Measurements from ENCODE around the gene PLCH2.
"Not testable (repeated sequence)": the region's sequence is repeated elsewhere in the genome, so short reads cannot be mapped to it uniquely, and the experiment has no call there.

PLCH2 gene

DNA sequence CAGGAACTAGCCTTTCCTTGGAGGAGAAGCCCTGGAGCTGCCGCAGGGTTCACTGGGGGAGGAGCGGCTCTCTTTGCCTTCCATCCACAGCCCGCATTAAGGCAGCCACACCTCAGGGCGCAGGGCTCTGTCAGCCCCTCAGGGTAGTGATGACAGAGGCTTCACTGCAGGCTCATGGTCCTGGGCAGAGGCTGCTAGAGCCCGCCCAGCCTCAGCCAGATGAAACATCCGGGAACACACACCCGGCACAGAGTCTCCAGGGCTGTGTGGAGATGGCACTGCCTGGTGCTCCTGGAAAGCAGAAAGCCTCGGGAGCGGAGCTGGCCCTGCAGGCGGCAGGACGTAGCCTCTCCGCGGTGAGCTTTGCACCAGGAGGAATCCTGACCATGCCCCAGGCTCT lies 34.3 kb upstream of the PLCH2 start:
- no peak for DNase-seq

DNA sequence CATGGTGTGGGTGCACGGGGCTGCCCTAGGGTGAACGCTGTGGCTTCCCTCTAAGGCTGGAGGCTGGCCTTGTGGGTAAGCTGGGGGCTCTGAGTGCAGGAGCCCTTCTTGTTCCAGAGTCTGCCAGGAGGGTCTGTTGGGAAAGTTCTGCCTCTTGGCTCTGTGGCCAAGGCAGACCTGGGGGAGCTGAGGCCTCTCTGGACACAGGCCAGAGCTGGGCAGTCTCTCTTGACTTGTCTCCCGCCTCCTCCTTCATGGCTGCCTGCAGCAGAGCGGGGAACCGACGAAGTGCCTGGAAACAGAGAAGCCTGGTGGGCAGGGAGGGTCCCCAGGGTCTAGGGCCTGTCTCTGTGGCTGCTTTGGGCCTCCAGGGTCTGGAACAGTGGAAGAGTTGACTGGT lies 33.4 kb upstream of the PLCH2 start:
- no peak for DNase-seq

DNA sequence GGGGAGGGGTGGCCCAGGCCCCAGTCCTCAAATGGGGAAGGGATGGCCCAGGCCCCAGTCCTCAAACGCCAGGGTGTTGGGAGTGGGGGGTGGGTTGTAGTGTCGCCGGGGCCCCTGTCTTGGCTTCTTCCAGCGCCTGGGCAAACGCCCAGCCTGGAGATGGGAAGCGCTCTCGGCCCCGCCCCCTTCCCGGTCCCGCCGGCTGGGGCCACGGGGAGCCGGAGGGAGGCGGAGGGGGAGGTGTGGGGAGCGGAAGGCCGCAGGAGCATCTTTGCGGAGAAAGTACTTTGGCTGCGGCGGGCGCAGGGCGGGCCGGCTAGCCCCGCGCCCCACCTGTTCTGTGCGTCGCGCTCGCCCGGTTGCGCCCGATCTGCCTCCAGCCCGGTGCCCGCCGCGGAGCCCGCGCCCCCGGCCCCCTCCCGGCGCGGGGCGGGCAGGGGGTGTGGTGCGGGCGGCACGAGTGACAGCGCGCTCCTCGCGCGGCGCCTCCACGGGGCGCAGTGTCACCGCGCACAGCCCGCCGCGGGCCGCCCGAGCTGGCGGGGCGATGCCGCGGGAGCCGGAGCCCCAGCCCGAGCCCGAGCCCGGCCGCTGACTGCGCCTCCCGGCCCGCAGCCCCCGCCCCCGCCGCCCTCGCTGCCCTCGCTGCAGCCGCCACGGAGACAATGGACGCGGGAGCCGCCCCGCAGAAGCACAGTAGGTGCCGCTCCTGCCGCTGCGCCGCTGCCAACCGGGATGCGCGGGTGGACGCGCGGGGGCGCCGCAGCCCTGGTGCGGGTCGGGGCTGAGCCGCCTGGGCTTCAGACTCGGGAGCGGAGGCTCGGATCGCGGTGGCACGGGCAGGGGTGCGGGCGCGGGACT lies 32.6 kb upstream of the PLCH2 start:
- no peak for DNase-seq

DNA sequence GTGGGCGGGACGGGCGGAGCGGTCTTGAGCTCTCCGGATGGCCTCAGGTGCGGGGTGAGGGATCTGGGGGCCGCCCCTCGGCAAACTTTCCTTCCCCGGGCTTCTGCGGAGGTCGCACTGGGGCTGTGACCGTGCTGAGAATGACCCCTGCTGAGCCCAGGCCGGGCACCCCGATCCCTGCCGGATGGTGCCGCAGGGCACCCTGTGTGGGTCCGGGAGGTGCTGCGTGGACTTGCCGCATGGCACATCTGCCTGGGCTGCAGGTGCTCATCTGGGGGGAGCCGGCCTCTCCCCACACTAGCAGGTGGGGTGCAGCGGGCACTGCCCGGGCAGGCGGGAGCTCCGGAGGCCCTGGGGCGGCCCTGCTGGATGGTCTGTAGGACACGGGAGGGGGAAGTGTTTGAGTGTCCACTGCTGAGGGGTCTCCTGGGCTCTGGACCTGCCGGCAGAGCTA lies 31.9 kb upstream of the PLCH2 start:
- no peak for DNase-seq

DNA sequence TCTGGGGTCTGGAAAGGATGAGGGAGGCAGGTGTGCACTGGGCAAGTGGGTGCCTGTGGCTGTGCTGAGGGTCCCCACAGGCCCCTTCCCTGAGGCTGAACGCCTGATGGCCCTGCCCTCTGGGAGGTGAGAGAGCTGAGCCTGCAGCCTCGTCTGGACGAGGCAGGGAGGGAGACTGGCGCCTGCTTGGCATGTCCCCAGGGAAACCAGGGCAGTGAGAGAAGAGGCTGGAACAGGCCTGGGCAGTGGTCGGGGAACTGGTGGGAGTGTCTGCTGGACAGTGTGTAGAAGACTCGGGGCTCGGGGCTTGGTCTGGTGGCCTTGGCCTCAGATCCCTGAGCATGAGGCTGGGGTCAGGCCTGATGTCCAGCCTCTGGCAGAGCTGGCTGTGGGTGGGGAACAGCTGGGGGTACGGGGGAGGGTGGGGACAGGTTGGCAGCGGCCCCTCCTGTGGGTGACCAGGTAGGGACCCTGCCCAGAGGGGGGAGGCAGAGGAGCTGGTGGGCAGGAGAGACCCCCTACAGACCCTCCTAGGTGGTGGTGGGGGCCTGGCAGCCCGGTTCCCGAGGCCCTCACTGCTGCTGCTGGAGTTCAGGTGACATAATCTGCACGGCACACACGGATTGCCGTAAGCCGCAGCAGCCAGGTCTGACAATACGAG lies 30.8 kb upstream of the PLCH2 start:
- DNase-seq = no peak

DNA sequence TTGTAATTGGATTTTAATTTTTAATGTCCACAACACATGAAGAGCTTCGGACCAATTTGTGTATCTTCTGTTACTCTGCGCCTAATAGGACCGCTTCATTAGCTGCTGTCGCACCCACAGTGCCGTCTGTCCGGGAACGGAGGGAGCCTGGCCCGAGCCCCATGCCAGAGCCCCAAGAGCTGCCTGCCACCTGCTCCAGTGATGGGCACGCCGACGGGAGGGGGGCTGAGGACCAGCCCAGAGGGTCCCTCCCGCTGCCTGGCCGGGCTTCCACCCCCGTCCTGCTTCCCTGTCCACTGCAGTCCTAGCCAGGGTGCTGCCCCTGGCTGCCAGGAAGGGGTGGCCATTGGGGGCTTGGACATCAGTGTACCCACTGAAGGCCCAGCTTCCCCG lies 30.3 kb upstream of the PLCH2 start:
- no peak for DNase-seq

DNA sequence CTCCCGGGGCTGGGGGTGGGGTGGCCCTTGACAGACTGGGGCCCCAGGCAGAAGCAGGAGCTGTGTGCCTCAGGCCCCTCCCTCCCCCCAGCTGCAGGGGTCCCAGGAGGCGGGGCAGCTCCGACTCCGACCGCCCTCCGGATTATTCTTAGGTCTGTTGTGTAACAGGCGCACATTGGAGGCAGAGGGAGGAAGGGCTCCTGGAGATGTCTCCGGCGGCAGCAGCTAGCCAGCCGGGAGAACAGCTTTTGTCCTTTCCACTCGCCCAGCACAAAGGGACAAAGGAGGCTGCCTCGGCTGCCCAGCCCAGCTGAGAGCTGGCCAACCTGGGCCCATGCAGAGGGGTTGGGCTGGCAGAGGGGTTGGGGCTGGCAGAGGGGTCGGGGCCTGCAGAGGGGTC lies 29.7 kb upstream of the PLCH2 start:
- no peak for DNase-seq

DNA sequence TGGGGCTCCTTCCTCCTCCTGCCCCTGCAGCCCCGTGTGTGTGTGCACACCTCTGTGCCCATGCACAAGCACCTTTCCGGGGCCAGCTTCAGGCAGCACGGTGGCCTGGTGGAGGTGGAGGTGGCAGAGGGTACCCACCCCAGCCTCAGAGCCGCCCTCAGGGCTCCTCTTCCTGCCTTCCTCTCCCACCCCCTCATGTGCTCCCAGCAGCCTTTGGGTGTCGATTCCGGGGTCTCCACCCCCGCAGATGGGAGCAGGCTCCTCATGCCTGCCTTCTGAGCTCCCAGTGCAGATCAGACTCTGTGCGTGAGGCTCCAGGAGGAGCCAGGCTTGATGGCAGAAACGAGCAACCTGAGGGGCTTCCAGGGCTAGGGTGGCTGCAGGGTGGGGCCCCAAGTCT lies 29.2 kb upstream of the PLCH2 start:
- DNase-seq = no peak

DNA sequence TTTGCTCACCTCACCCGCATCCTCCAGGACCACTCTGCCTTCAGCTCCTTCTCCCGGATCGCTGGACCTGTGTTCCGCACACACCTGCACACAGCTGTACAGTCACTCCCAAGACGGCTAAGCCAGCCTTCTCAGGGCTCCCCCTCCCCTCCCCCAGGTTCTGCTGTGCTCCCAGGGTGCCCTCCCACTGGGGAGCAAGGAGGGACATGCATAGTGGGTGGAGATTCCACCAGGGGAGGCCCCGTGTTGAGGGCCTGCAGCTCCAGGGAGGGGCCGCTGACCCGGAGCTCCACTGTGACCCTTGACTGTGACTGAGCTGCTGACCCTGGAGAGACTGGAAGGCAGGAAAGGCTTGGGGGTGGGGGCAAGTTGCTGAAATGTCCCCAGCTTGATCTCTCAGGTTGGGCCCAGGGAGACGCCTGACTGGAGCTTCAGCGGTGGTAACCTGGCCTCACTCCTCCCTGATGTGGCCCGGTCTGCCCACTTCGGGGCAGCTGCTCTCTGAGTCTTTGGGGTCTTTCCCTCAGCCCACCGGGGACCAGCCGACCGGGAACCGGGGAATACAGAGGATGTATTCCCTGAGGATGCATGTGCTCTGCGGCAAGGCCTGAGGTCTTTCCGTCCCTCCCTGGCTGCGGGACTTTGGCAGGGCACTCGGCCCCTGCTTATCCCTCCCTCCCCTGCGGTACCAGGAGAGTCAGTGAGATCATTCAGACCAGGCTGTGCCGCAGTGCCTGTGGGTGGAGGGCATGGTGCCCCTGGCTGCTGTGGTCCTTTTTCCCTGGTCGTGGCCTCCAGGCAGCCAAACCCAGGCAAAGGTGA lies 28.6 kb upstream of the PLCH2 start:
- DNase-seq = no peak

DNA sequence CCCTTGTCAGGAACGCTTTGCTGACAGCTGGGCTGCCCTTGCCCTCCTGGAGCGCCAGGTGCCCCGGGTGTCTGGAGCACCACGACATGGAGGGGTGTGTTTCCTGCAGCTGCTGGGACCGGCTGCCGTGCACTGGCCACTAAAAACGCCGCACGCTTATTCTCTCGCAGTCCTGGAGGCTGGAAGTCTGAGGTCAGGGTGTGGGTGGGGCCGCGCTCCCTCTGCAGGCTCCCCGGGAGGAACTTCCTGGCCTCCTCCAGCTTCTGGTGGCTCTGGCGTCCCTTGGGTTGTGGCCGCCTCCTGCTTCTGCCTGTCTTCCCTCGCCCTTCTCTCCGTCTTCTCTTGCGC lies 28.0 kb upstream of the PLCH2 start:
- no peak for DNase-seq

DNA sequence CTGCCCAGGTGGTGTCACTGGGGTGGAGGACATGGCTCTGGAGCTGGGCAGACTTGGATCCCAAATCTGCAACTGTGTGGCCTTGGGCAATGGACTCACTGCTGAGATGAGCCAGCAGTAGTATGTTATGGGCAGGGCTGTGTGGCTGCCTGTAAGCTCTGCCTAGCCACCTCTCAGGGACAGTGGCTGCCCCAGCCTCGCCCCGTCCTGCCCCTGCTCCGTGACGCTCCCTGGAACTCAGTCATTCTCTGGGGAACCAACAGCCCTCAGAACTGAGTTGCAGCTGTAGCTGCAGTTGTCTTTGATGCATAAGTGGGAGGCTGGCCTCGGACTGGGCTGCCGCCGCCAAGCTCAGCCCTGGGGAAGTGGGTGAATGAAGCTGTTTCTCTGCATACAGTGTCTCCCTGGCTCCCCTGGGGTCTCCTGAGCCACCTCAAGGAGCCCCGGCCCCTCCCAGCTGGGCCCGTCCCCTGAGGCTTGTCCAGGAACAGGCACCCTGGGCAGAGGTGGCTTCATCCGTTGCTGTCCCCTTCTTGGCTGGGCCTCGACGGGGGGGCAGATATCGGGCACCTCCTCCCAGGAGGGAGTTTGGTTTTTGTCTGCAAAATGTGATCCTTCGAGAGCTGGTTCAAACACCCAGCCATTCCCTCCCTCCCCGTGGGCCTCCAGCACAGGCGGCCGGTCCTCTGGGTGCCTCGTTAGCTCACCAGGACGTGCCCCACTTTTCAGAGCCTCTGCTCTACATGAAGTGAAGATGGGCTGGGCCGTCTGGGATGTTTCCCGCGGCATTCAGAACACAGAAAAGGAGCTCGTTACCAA lies 26.2 kb upstream of the PLCH2 start:
- no peak for DNase-seq

DNA sequence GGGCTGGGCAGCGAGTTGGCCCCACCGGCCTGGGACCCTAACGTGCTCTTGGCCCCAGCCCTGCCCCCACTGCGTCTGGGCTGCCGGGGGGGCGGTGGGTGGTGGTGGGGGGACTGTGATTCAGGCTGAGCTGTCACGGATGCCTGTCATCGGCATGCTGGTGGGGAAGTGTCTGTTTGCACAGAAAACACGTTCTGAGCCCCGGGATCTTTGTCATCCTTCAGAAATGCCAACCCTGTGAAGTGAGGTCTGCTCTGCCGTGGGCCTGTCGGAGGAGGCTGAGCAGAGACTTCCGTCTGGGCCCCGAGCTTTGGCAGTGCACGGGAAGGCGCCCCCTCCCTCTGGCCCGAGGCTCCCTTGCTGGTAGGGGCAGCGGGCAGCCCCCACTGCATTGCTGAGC lies 24.3 kb upstream of the PLCH2 start:
- no peak for DNase-seq

DNA sequence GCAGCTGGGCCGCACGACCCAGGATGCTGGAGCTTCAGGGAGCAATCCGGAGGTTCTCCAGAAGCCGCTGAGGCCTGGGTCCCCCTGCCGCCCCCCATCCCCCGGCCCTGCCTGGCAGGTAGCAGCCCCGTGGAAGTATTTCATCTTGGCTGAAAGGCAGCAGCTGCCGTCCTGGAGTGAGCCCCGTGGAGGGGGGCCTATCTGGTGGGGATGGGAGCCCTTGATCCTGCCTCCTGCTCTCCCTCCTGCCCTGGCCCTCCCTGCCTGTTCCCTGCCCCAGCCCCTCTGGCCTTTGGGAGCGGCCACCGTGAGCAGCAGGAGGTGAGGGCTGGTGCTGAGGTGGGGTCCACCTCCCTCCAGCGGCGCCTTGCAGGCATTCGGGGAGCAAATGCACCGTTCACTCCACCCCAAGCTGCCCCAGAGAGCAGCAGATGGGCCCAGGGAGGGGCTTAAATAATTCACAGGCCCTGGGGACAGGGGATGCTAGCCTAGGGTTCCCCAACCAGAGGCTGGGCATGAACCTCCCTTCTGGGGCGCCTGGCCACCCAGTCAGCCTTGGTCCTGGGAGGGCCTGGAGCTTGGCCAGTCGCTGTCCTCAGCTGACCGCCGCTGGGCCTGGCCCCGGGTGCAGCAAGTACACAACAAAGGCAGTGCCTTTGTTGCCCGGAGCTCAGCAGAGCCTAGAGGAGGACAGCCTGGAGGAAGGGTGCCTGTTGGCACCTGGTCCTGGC lies 23.7 kb upstream of the PLCH2 start:
- no peak for DNase-seq

DNA sequence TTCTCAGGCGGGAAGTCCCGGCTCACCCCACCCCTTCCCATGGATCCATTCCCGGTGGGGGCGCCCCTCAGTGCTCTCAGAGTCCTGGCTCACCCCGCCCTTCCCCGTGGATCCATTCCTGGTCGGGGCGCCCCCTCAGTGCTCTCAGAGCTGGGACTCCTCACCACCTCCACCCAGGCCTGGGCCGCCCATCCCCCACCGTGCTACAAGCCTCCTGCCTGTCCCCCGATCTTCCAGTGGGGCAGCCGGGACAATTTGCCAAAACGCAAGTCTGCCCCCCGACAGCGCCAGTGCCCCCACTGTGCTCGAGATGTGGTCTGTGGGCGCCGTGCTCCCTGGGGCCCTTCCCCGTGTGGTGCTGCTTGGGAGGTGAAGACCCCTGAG lies 23.2 kb upstream of the PLCH2 start:
- DNase-seq = no peak

DNA sequence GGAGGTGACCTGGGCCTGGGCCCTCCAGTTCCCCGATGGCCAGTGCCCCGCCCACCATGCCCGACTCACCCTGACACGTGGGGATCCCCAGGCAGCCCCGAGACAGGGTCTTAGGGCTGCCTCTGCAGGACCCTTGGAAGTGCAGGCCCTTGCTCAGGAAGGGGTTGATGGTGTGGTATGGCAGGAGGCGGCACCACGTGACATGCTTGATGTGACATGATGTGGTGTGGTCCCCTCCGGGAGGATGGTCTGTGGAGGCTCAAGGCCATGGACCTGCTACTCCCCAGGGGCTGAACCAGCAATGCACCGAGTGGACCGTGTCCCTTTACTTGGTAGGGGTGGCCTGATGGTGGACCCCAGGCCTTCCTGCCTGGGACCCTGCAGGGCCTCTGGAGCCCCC lies 21.9 kb upstream of the PLCH2 start:
- DNase-seq = no peak

DNA sequence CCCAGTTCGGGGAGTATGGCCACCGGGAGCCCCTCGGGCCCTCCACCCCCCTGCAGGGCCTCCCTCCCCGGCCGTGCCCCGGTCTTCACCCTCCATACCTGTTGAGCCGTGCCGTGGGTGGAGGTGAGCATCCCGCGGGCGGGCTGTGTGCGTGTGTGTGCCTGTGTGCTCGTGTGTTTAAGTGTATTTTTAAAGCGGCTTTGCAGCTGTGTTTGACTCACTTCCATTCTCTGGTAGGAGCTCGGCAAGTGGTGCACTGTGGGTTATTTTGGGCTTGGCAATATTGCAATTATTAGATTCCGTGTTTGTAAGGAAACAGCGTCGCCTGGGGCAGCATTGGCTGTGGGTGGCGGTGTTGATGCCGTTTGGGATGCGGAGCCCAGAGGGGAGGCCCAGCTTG lies 20.3 kb upstream of the PLCH2 start:
- DNase-seq = no peak

DNA sequence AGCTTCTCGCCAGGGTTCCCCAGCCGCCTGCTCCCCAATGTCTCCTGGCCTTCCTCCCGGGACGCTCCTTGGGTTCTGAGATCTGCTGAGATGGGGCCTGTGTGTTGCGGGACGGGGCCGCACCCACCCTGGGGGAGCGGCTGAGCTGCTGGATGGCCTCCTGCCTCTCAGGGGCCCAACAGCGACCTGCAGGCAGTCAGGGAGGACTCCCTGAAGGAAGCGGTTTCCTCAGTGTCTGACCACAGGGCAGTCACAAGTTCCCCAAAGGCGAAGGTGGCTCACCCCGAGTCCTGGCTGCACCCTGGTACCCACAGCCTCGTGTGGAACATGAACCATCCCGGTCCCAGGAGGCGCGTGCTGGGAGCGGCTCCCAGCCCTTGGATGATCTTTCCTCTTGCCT lies 18.6 kb upstream of the PLCH2 start:
- no peak for DNase-seq

DNA sequence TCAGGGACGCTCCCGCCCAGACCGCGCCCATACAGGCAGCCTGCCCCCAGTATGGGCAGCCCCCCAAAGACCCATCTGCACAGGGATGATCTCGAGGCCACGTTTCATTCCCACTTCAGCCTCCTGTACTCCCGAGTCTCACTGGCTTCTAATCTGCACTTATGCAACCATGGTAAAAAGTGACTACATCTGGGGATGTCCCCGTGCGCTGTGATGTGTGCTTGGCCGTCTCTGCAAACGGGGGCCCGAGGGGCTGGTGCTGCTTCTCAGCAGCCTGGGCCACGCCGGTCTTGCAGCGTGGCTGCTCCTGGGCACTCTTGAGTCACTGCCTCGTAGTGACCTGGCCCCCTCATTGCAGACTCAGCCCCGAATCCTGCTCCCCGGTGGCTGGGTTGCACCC lies 17.4 kb upstream of the PLCH2 start:
- DNase-seq = no peak

DNA sequence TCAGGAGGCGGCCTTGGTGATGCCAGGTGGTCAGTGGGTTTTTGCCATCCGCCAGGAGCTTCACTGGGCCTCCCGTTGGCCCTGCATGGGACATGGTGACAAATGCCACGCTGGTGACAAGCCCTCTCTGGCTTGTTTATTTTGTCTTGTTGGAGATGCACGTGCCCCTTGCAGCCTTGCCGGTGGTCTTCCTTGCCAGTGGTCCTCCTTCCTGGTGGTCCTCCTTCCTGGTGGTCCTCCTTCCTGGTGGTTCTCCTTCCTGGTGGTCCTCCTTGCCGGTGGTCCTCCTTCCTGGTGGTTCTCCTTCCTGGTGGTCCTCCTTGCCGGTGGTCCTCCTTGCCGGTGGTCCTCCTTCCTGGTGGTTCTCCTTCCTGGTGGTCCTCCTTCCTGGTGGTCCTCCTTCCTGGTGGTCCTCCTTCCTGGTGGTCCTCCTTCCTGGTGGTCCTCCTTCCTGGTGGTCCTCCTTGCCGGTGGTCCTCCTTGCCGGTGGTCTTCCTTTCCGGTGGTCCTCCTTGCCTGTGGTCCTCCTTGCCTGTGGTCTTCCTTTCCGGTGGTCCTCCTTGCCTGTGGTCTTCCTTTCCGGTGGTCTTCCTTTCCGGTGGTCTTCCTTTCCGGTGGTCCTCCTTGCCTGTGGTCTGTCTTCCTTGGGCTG lies 16.9 kb upstream of the PLCH2 start:
- DNase-seq = not testable (repeated sequence)

DNA sequence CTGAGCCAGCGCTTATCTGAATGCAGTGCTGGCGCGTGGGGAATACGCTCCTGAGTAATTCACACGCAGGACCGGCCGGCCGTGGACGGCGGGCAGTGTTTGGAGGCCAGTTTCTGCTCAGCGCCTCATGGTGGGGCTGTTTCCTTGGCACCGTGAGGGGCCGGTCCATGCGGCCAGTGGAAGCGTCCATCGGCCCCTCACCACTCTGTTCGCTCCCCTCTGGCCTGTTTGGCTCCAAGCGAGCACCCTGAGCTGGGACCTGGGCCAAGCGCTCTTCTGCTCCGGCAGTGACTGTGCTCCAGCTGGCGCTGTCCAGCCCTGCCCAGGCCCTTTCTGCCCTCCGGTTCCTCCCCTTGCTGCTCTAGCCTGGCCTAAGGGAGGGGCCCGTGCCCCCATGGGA lies 16.3 kb upstream of the PLCH2 start:
- no peak for DNase-seq

DNA sequence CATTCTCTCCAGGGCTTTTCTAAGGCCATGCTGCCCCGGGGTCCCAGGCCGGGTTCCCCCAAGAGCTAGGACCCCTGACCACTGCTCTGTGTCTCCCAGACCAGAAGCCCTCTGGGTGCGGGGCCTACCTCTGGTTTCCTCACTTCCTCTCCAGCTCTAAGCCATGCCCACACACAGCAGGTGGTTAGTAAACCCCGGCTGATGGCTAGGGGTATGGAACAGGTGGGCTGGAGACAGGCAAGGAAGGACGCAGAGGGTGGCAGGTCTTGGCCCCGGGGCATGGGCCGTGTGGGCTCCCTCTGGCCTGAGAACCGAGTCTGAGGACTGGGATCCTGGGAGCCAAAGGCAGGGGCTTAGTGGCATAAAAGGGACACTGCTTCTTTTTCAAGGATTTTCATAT lies 15.9 kb upstream of the PLCH2 start:
- DNase-seq = no peak

Data from CD4-positive, alpha-beta T cell treated with Interleukin-15 for 1 hour (primary cell).